ENCODE measurements around the gene SRP19. TPM values are rescaled to one million over a fixed set of nuclear protein-coding genes. Genes with fewer than 3 reads are reported as not detected.
"Not testable (repeated sequence)": the region's sequence is repeated elsewhere in the genome, so short reads cannot be mapped to it uniquely, and the experiment has no call there.

Gene SRP19
- total and polyA plus RNA-seq, 2 experiments from 2014 or later: 104 to 406 TPM

GRCh38 chr5:112904996-112905395 is 43.9 kb downstream of the SRP19 start:
- not testable (repeated sequence) for H3K9me2 ChIP-seq (ENCODE audit: insufficient read depth); H4K20me1 ChIP-seq (replicated peaks; ENCODE audit: insufficient read depth); H3K4me1 ChIP-seq (ENCODE audit: insufficient read depth); DNase-seq (ENCODE audit: low spot score); H3K9me3 Mint-ChIP-seq; H3K27ac Mint-ChIP-seq; ATAC-seq; H3F3A ChIP-seq (replicated peaks; ENCODE audit: low read depth); H3K27me3 ChIP-seq (ENCODE audit: insufficient read depth); H3K4me3 Mint-ChIP-seq; H3K4me1 Mint-ChIP-seq; H3K4me2 ChIP-seq; H3K4me3 ChIP-seq; H3K27me3 Mint-ChIP-seq (ENCODE audit: insufficient read depth, low read depth, poor library complexity); H3K27ac ChIP-seq (ENCODE audit: low read depth); H2AFZ ChIP-seq
- peaks cover 27% of the 10 kb centered on the region for H3K79me2 ChIP-seq (replicated peaks; ENCODE audit: insufficient read depth)
- H3K36me3 ChIP-seq (ENCODE audit: insufficient read depth): peaks cover 13% of the 10 kb centered on the region; the same call in 1 of the 2 replicates
- peaks cover 26% of the 10 kb centered on the region for H3K36me3 Mint-ChIP-seq (ENCODE audit: low read depth)

- no peaks in the 10 kb centered on the region for H3F3A ChIP-seq (replicated peaks; ENCODE audit: low read depth)
- H3K4me1 ChIP-seq (ENCODE audit: insufficient read depth): no peaks in the 10 kb centered on the region
- TF ChIP-seq ETS1 (IDR thresholded peaks at IDR 0.05): no peak
- TF ChIP-seq NANOG (IDR thresholded peaks at IDR 0.05; ENCODE audit: borderline replicate concordance): no peak
- TF ChIP-seq REST (IDR thresholded peaks at IDR 0.05; ENCODE audit: unreplicated experiment): no peak
- TF ChIP-seq EZH2phosphoT487 (IDR thresholded peaks at IDR 0.05; ENCODE audit: unreplicated experiment): no peak
- no peak for TF ChIP-seq ZNF462 (CRISPR knock-in tag; IDR thresholded peaks at IDR 0.05)
- TF ChIP-seq STAT1 (IDR thresholded peaks at IDR 0.05; ENCODE audit: unreplicated experiment): no peak
- peaks cover 27% of the 10 kb centered on the region for H3K79me2 ChIP-seq (replicated peaks; ENCODE audit: insufficient read depth)
- H3K27me3 Mint-ChIP-seq (ENCODE audit: insufficient read depth, low read depth, poor library complexity): peaks cover 2% of the 10 kb centered on the region
- no peaks in the 10 kb centered on the region for H3K4me1 Mint-ChIP-seq
- H3K4me2 ChIP-seq: no peak overlapping the region
- no peak overlapping the region for H3K4me3 Mint-ChIP-seq
- H3K4me3 ChIP-seq: no peak overlapping the region
- no peaks in the 10 kb centered on the region for H3K9me2 ChIP-seq (ENCODE audit: insufficient read depth)
- peaks cover 19% of the 10 kb centered on the region; the same call in 2 of the 3 replicates for H3K36me3 Mint-ChIP-seq (ENCODE audit: low read depth)
- H2AFZ ChIP-seq: no peak overlapping the region
- H3K27ac ChIP-seq (ENCODE audit: low read depth): no peak overlapping the region
- H3K9me3 Mint-ChIP-seq: no peaks in the 10 kb centered on the region
- no peaks in the 10 kb centered on the region for H3K27me3 ChIP-seq (ENCODE audit: insufficient read depth)
- peaks cover 16% of the 10 kb centered on the region; the same call in 1 of the 2 replicates for H3K36me3 ChIP-seq (ENCODE audit: insufficient read depth)
- no peak overlapping the region for H3K27ac Mint-ChIP-seq
- ATAC-seq: no peak
- DNase-seq (ENCODE audit: low spot score): no peak
- H4K20me1 ChIP-seq (replicated peaks; ENCODE audit: insufficient read depth): peaks cover 3% of the 10 kb centered on the region
Observed at GRCh38 chr5:112906637-112907036, 45.5 kb downstream of the SRP19 start.

Measured in GM23338 (cell line).